HG02678 (cell line): ENCODE results near the gene PHC3.
A peak's percentile ranks its signal among the peaks of the same experiment; 100 is the strongest.
"Not testable (repeated sequence)": the region's sequence is repeated elsewhere in the genome, so short reads cannot be mapped to it uniquely, and the experiment has no call there.

ENCODE experiments used
- ATAC-seq: cut with Tn5 transposase; IDR thresholded peaks from one replicate; pipeline ENCODE4 v1.9.1; 2021; ENCODE audit warnings: mild to moderate bottlenecking, moderate library complexity; ENCODE audit not compliant: unreplicated experiment

The PHC3 gene

GRCh38 chr3:170132335-170132734 is 49.2 kb downstream of the PHC3 start:
- no peak for ATAC-seq

- no peak for ATAC-seq
These were observed 51.0 kb downstream of the PHC3 start for GRCh38 chr3:170130532-170130931.

- peak; percentile 41 for ATAC-seq
These were observed 52.5 kb downstream of the PHC3 start for GRCh38 chr3:170128977-170129431.

GRCh38 chr3:170128259-170128976 is 53.1 kb downstream of the PHC3 start:
- peak; percentile 93 for ATAC-seq

- ATAC-seq, result no peak
These were observed 64.4 kb downstream of the PHC3 start for GRCh38 chr3:170117134-170117533.

GRCh38 chr3:170114165-170114564 is 67.4 kb downstream of the PHC3 start:
- ATAC-seq, result not testable (repeated sequence)

- ATAC-seq, result no peak
These were observed 70.3 kb downstream of the PHC3 start for GRCh38 chr3:170111147-170111771.

GRCh38 chr3:170109579-170110293 is 71.8 kb downstream of the PHC3 start:
- no peak for ATAC-seq

- ATAC-seq, result no peak
These were observed 72.6 kb downstream of the PHC3 start for GRCh38 chr3:170108955-170109354.

- ATAC-seq, result no peak
These were observed 73.6 kb downstream of the PHC3 start for GRCh38 chr3:170107941-170108340.

GRCh38 chr3:170102431-170102830 is 79.1 kb downstream of the PHC3 start:
- no peak for ATAC-seq

GRCh38 chr3:170100944-170101343 is 80.6 kb downstream of the PHC3 start:
- ATAC-seq, result no peak

GRCh38 chr3:170098753-170099152 is 82.8 kb downstream of the PHC3 start:
- no peak for ATAC-seq

GRCh38 chr3:170096342-170096741 is 85.2 kb downstream of the PHC3 start:
- ATAC-seq, result no peak

- ATAC-seq, result no peak
These were observed 85.8 kb downstream of the PHC3 start for GRCh38 chr3:170095771-170096170.

- ATAC-seq, result no peak
These were observed 88.6 kb downstream of the PHC3 start for GRCh38 chr3:170092907-170093306.

GRCh38 chr3:170090601-170090981 is 90.9 kb downstream of the PHC3 start:
- ATAC-seq, result no peak

GRCh38 chr3:170089862-170090600 is 91.5 kb downstream of the PHC3 start:
- ATAC-seq, result no peak

- no peak for ATAC-seq
These were observed 96.1 kb downstream of the PHC3 start for GRCh38 chr3:170085396-170085795.

GRCh38 chr3:170083343-170083742 is 98.2 kb downstream of the PHC3 start:
- ATAC-seq, result no peak

- no peak for ATAC-seq
These were observed 100.3 kb downstream of the PHC3 start for GRCh38 chr3:170081079-170081741.
